ENCODE results near the gene ITSN2.
A peak's percentile ranks its signal among the peaks of the same experiment; 100 is the strongest.
"Not testable (repeated sequence)": the region's sequence is repeated elsewhere in the genome, so short reads cannot be mapped to it uniquely, and the experiment has no call there.

Gene ITSN2

GRCh38 chr2:24362253-24362652 lies 1.9 kb upstream of the ITSN2 start:
- DNase-seq = no peak

- DNase-seq = peak in 1 of 6 experiments; percentile 30
These were observed 611 bp upstream of the ITSN2 start for GRCh38 chr2:24360963-24361330.

GRCh38 chr2:24359129-24360049 lies 947 bp downstream of the ITSN2 start:
- peak; percentile 44 to 67 (median 62) for DNase-seq

GRCh38 chr2:24357767-24358166 lies 2.6 kb downstream of the ITSN2 start:
- DNase-seq = not testable (repeated sequence)

- not testable (repeated sequence) for DNase-seq
These were observed 3.2 kb downstream of the ITSN2 start for GRCh38 chr2:24357115-24357514.

GRCh38 chr2:24354957-24355356 lies 5.4 kb downstream of the ITSN2 start:
- DNase-seq = no peak

GRCh38 chr2:24354395-24354794 lies 5.9 kb downstream of the ITSN2 start:
- DNase-seq = no peak

GRCh38 chr2:24353973-24354372 lies 6.4 kb downstream of the ITSN2 start:
- DNase-seq = no peak

GRCh38 chr2:24353364-24353763 lies 7.0 kb downstream of the ITSN2 start:
- DNase-seq = no peak

GRCh38 chr2:24352664-24353063 lies 7.7 kb downstream of the ITSN2 start:
- no peak for DNase-seq

GRCh38 chr2:24351981-24352380 lies 8.4 kb downstream of the ITSN2 start:
- no peak for DNase-seq

- DNase-seq = no peak
These were observed 8.8 kb downstream of the ITSN2 start for GRCh38 chr2:24351627-24351938.

GRCh38 chr2:24350826-24351626 lies 9.3 kb downstream of the ITSN2 start:
- DNase-seq = no peak

GRCh38 chr2:24349097-24349496 lies 11.2 kb downstream of the ITSN2 start:
- no peak for DNase-seq

- no peak for DNase-seq
These were observed 14.4 kb downstream of the ITSN2 start for GRCh38 chr2:24345937-24346336.

- DNase-seq = no peak
These were observed 17.0 kb downstream of the ITSN2 start for GRCh38 chr2:24343225-24343882.

- no peak for DNase-seq
These were observed 18.0 kb downstream of the ITSN2 start for GRCh38 chr2:24342110-24342910.

GRCh38 chr2:24339856-24340262 lies 20.5 kb downstream of the ITSN2 start:
- DNase-seq = no peak

GRCh38 chr2:24339098-24339497 lies 21.2 kb downstream of the ITSN2 start:
- DNase-seq = not testable (repeated sequence)

GRCh38 chr2:24337890-24338289 lies 22.4 kb downstream of the ITSN2 start:
- DNase-seq = no peak

GRCh38 chr2:24336811-24337210 lies 23.5 kb downstream of the ITSN2 start:
- no peak for DNase-seq

- no peak for DNase-seq
These were observed 26.1 kb downstream of the ITSN2 start for GRCh38 chr2:24334245-24334633.

Measured in stimulated activated naive CD4-positive, alpha-beta T cell (primary cell).